Stimulated activated CD4-positive, alpha-beta T cell treated with anti-CD3 and anti-CD28 coated beads, Interleukin-4, amount 100 ng/mL, for 1 hour (primary cell): ENCODE measurements around the gene HIRA.
"Not testable (repeated sequence)": the region's sequence is repeated elsewhere in the genome, so short reads cannot be mapped to it uniquely, and the experiment has no call there.

ENCODE experiments used
- DNase-seq: peaks from one replicate; pipeline ENCODE4 v3.0.0-alpha.2; 2020

The HIRA gene

GRCh38 chr22:19352217-19352616 lies 79.3 kb downstream of the HIRA start:
- no peak for DNase-seq

- no peak for DNase-seq
Observed at GRCh38 chr22:19351604-19352003, 79.9 kb downstream of the HIRA start.

- DNase-seq, result no peak
Observed at GRCh38 chr22:19350947-19351346, 80.6 kb downstream of the HIRA start.

GRCh38 chr22:19350476-19350859 lies 81.1 kb downstream of the HIRA start:
- DNase-seq, result no peak

- DNase-seq, result no peak
Observed at GRCh38 chr22:19349778-19350475, 81.6 kb downstream of the HIRA start.

- no peak for DNase-seq
Observed at GRCh38 chr22:19346677-19347265, 84.8 kb downstream of the HIRA start.

- DNase-seq, result no peak
Observed at GRCh38 chr22:19344420-19344819, 87.1 kb downstream of the HIRA start.

GRCh38 chr22:19343470-19343869 lies 88.1 kb downstream of the HIRA start:
- DNase-seq, result no peak

GRCh38 chr22:19341500-19341899 lies 90.0 kb downstream of the HIRA start:
- DNase-seq, result no peak

- DNase-seq, result no peak
Observed at GRCh38 chr22:19337137-19337536, 94.4 kb downstream of the HIRA start.

- no peak for DNase-seq
Observed at GRCh38 chr22:19336133-19337075, 95.1 kb downstream of the HIRA start.

GRCh38 chr22:19331975-19332374 lies 99.6 kb downstream of the HIRA start:
- DNase-seq, result no peak

- no peak for DNase-seq
Observed at GRCh38 chr22:19331474-19331873, 100.1 kb downstream of the HIRA start.

GRCh38 chr22:19330865-19331418 lies 100.6 kb downstream of the HIRA start:
- no peak for DNase-seq

GRCh38 chr22:19330205-19330604 lies 101.3 kb downstream of the HIRA start:
- not testable (repeated sequence) for DNase-seq

- DNase-seq, result no peak
Observed at GRCh38 chr22:19329454-19329853, 102.1 kb downstream of the HIRA start.

GRCh38 chr22:19325296-19325948 lies 106.1 kb downstream of the HIRA start:
- DNase-seq, result no peak

GRCh38 chr22:19323420-19323819 lies 108.1 kb downstream of the HIRA start:
- not testable (repeated sequence) for DNase-seq

GRCh38 chr22:19321757-19322156 lies 109.8 kb downstream of the HIRA start:
- no peak for DNase-seq

GRCh38 chr22:19320136-19320535 lies 111.4 kb downstream of the HIRA start:
- not testable (repeated sequence) for DNase-seq

- DNase-seq, result no peak
Observed at GRCh38 chr22:19319281-19319680, 112.3 kb downstream of the HIRA start.

- no peak for DNase-seq
Observed at GRCh38 chr22:19317865-19318264, 113.7 kb downstream of the HIRA start.

- no peak for DNase-seq
Observed at GRCh38 chr22:19307872-19308271, 123.7 kb downstream of the HIRA start.
